HCT116 (cell line): Measurements from ENCODE around the gene IGF2BP3.

ENCODE experiments used
- CEBPB ChIP-seq: IDR thresholded peaks from 2 replicates; pipeline ENCODE4 v1.6.1; 2012; ENCODE audit warnings: low read depth
- EGR1 ChIP-seq: IDR thresholded peaks from 2 replicates; pipeline ENCODE4 v1.6.1; 2012; ENCODE audit warnings: low read depth
- EZH2 ChIP-seq: fragments of 200-600 bp; sonication (generic); IDR thresholded peaks from 2 replicates; pipeline ENCODE4 v1.6.1; 2017; ENCODE audit warnings: antibody characterized with exemption, mixed run types
- EZH2phosphoT487 ChIP-seq: fragments of 200-600 bp; IDR thresholded peaks from 2 replicates; pipeline ENCODE4 v1.6.1; 2018; ENCODE audit warnings: antibody characterized with exemption, borderline replicate concordance
- FOSL1 ChIP-seq: IDR thresholded peaks from 2 replicates; pipeline ENCODE4 v1.6.1; 2012; ENCODE audit warnings: low read depth
- JUND ChIP-seq: IDR thresholded peaks from 2 replicates; pipeline ENCODE4 v1.6.1; 2012
- POLR2A ChIP-seq: IDR thresholded peaks from 2 replicates; pipeline ENCODE4 v1.7.0; 2011; ENCODE audit warnings: borderline replicate concordance; ENCODE audit not compliant: insufficient read depth, insufficient read length; ENCODE audit errors: extremely low read depth
- POLR2AphosphoS5 ChIP-seq: IDR thresholded peaks from 2 replicates; pipeline ENCODE4 v1.6.1; 2011; ENCODE audit warnings: mild to moderate bottlenecking, low read depth, low read length, moderate library complexity
- SIN3A ChIP-seq: IDR thresholded peaks from 2 replicates; pipeline ENCODE4 v1.6.1; 2012; ENCODE audit warnings: low read depth
- SP1 ChIP-seq: IDR thresholded peaks from 2 replicates; pipeline ENCODE4 v1.6.1; 2012; ENCODE audit warnings: low read depth
- SRF ChIP-seq: IDR thresholded peaks from 2 replicates; pipeline ENCODE4 v1.6.1; 2012; ENCODE audit warnings: low read depth
- ZFX ChIP-seq: fragments of 450-650 bp; IDR thresholded peaks from 2 replicates; pipeline ENCODE4 v1.6.1; 2017
- TF ChIP-seq, protein P1 (sequence below), 3 experiments: fragments of 200-600 bp in 1 of 3; sonication (generic) in 1 of 3; IDR thresholded peaks in 2 of 3; conservative IDR thresholded peaks in 1 of 3; 2 replicates each; pipeline ENCODE4 v1.5.1; 2012 to 2017; ENCODE audit warnings: low read depth in 2 of 3, low read length in 2 of 3, antibody characterized with exemption in 1 of 3, borderline replicate concordance in 1 of 3, control low read depth in 1 of 3, mild to moderate bottlenecking in 1 of 3, mixed read lengths in 1 of 3, mixed run types in 1 of 3, moderate library complexity in 1 of 3; ENCODE audit not compliant: insufficient read depth in 1 of 3
- TF ChIP-seq, protein P2 (sequence below): IDR thresholded peaks from 2 replicates; pipeline ENCODE4 v1.6.1; 2012; ENCODE audit warnings: low read depth

DNA sequence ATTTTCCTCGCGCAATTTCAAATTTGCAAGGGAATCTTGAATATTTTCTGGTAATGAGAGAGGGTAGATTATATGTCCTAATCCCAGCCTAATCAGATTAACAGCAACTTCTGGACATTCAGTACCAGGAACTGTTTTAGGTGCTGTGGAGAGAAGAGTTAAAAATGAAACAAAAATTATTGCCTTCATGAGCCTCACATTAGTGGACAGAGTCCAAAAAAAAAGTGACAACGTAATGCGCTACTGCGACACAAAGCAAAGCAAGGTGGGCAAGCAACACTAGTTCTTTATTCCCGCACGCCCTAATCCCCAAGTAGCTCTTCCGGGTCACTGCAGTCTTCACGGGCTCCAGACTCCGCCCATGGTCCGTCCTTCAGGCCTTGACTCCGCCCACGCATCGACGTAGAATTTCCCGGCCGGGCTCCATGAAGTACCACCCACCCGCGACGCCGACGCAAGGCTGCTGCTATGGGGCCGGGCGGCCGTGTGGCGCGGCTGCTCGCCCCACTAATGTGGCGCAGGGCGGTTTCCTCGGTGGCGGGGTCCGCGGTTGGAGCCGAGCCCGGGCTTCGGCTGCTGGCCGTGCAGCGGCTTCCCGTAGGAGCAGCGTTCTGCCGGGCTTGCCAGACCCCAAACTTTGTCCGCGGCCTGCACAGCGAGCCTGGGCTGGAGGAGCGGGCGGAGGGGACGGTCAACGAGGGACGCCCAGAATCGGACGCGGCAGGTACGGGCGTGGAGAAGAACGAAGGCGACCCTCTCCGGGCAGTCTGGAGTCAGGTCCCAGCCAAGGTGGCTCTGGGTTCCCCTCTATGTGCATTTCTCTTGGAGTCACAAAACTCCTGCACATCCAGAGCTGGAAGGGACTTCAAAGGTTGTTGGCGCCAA is 171.2 kb downstream of the IGF2BP3 start, which contains the start of gene MALSU1:
- TF ChIP-seq, protein P1, sequence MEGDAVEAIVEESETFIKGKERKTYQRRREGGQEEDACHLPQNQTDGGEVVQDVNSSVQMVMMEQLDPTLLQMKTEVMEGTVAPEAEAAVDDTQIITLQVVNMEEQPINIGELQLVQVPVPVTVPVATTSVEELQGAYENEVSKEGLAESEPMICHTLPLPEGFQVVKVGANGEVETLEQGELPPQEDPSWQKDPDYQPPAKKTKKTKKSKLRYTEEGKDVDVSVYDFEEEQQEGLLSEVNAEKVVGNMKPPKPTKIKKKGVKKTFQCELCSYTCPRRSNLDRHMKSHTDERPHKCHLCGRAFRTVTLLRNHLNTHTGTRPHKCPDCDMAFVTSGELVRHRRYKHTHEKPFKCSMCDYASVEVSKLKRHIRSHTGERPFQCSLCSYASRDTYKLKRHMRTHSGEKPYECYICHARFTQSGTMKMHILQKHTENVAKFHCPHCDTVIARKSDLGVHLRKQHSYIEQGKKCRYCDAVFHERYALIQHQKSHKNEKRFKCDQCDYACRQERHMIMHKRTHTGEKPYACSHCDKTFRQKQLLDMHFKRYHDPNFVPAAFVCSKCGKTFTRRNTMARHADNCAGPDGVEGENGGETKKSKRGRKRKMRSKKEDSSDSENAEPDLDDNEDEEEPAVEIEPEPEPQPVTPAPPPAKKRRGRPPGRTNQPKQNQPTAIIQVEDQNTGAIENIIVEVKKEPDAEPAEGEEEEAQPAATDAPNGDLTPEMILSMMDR (IDR thresholded peaks at IDR 0.05 in 2 of 3, conservative IDR thresholded peaks at IDR 0.05 in 1 of 3; ENCODE audit: borderline replicate concordance in 1 of 3, insufficient read depth in 1 of 3, low read depth in 2 of 3, low read length in 2 of 3) = no peak
- TF ChIP-seq EGR1 (peak; percentile 97), EZH2phosphoT487 (no peak), EZH2 (no peak), JUND (no peak), SRF (peak; percentile 83), CEBPB (no peak), SP1 (peak; percentile 72), POLR2AphosphoS5 (peak; percentile 94), SIN3A (peak; percentile 88), ZFX (peak; percentile 98), FOSL1 (no peak), POLR2A (peak; percentile 94)
- TF ChIP-seq, protein P2, sequence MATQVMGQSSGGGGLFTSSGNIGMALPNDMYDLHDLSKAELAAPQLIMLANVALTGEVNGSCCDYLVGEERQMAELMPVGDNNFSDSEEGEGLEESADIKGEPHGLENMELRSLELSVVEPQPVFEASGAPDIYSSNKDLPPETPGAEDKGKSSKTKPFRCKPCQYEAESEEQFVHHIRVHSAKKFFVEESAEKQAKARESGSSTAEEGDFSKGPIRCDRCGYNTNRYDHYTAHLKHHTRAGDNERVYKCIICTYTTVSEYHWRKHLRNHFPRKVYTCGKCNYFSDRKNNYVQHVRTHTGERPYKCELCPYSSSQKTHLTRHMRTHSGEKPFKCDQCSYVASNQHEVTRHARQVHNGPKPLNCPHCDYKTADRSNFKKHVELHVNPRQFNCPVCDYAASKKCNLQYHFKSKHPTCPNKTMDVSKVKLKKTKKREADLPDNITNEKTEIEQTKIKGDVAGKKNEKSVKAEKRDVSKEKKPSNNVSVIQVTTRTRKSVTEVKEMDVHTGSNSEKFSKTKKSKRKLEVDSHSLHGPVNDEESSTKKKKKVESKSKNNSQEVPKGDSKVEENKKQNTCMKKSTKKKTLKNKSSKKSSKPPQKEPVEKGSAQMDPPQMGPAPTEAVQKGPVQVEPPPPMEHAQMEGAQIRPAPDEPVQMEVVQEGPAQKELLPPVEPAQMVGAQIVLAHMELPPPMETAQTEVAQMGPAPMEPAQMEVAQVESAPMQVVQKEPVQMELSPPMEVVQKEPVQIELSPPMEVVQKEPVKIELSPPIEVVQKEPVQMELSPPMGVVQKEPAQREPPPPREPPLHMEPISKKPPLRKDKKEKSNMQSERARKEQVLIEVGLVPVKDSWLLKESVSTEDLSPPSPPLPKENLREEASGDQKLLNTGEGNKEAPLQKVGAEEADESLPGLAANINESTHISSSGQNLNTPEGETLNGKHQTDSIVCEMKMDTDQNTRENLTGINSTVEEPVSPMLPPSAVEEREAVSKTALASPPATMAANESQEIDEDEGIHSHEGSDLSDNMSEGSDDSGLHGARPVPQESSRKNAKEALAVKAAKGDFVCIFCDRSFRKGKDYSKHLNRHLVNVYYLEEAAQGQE = no peak
